AML-193 (cell line): ENCODE results near the gene EMID1.
A peak's percentile ranks its signal among the peaks of the same experiment; 100 is the strongest.

Experiments used
- DNase-seq, 2 experiments: peaks; one replicate each; lab custom pipeline; 2025; lab: John Stamatoyannopoulos, UW

Gene EMID1

DNA sequence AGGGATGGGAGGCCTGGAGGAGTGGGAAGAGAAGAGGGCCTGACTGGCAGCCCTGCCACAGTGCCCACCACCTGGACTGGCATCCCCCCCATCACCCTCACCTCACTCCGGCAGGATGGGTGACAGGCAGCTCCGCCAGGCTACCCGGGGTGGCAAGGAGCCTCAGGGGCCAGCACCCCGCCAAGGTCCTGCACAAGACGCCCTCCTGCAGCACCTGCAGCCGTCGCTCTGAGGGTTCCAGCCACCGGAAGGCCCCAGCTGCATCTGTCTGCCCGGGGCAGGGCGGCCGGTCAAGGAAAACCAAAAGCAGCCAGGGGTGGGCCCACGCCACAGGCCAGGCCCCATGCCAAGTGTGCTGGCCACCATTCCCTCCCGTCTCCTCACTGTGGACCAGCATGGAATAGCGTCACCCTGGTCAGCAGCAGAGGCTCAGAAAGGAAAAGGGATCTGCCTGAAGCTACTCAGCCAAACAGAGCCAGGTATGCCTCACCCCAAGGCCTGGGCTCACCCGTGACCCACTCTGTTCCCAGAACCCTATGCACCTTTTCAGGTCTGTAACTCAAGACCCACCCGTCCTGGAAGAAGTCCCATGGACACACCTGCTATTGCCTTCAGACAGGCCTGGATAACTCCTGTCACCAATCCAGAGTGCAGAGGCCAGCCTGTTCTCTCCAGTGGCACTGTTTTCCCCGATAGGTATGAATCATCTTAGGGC, 55.1 kb downstream of the EMID1 start:
- no peak for DNase-seq

- no peak for DNase-seq
Observed at GRCh38 chr22:29263791-29264276, 58.1 kb downstream of the EMID1 start.

DNA sequence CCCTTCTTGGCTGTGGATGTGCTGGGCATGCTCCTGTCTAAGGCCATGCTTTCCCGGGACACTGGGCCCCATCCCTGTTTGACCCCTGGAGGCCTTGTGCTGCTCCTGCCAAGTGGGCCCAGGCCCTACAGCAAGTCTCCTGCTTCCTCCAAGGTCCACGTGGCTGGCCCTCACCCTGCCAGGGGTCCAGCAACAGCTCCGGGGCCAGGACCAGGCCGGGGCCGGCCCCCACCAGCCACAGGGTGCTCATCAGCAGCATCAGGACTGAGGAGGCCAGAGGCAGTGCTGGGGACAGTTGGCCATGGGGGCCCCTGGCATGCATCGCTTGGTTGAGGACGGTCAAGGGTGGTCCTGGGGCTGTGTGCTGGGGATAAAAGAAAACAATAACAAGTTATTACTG, 59.6 kb downstream of the EMID1 start:
- no peak for DNase-seq

GRCh38 chr22:29265929-29266328, 60.2 kb downstream of the EMID1 start:
- DNase-seq: no peak

GRCh38 chr22:29266564-29267461, 61.1 kb downstream of the EMID1 start:
- DNase-seq: no peak

DNA sequence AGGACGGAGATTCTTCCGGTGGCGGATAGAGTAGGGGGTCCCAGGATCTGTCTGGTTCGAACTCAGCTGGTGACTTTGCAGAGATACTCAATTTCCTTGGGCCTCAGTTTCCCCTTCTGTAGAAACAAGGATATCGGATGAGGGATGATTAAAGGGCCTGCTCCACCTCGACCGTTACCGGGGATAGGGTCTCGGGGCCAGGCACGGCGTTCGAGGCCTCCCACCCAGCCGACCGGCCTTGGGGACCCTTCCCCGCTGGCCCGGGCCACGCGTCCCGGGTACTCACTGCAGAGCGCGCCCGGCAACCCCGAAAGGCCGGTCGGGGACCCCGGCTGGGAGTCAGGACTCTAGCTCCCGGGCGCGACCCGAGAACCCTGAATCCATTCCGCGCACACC, 61.8 kb downstream of the EMID1 start:
- DNase-seq: no peak

DNA sequence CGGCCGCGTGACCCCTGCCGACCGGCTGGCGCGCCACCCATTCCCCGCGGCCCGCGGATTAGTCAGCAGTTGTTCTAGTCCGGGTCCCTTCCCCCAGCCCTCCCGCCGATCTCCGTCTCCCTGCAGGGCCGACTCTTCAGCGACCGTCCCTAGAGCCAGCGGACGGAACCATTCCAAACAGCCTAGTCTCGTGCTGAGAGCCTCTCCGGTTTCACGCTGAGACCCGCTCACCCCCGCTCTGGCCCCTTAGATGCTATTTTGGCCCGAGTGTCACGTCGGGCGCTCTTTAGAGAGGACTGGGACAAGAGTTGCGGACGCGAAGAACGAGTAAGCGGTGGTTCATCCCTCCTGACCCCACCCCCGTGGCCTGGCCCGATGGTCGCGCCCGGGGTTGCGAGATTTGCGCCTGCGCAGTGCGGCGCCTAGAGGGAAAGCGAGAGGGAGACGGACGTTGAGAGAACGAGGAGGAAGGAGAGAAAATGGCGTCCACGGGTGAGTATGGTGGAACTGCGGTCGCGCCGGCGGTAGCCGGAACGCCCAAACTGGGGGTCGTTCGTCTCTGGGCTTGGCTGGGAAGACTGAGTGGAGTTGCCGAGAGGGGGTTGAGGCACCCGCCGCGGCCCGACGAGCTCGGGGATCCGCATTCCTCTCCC, 62.3 kb downstream of the EMID1 start, which contains the start of the genes EWSR1 and RHBDD3:
EWSR1 (plus strand) TSS at position 411 of the 653 bp plus-strand sequence; CDS start at position 480, 69 bp downstream.
RHBDD3 (minus strand) TSS at position 124 of the 653 bp plus-strand sequence. CDS start 2,355 bp downstream, outside the sequence.
- DNase-seq: peak; percentile 86 to 88

DNA sequence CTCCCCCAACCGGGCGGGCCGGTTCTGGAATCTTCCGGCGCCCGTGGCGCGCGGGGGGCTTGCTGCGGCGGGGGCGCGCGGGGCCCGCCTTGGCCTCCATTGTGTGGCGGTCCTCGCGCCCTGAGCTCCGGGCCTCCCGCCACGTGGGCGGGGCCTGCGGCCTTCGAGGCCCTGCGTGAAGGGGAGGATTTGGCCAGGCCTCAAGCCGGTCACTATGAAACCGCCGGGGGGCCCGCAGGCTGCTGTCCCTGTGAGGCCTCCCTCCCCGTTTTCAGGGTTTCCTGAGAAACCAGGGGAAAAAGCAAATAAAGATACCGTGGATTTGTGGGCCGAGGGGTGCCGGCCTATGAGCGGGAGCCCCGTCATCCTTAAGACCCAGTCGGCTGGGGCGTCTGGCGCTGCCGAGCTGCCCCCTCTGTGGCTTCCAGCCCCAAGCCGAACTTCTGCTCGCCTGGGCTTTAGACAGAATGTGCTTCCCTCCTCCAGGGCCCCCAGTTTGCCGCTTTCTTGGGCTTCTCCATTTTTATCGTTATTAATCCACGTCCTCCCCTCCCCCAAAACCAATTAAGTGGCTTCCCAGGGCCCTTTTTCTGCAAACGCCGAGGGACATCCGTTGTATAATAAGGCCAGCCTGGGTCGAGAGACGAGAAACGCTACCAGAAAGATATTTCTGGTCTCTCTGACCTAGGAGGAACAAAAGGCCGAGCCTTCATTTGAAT, 63.0 kb downstream of the EMID1 start:
- peak in 1 of 2 experiments; percentile 9 for DNase-seq

GRCh38 chr22:29269230-29269604, 63.5 kb downstream of the EMID1 start:
- no peak for DNase-seq

GRCh38 chr22:29269731-29270474, 64.2 kb downstream of the EMID1 start:
- DNase-seq: no peak

DNA sequence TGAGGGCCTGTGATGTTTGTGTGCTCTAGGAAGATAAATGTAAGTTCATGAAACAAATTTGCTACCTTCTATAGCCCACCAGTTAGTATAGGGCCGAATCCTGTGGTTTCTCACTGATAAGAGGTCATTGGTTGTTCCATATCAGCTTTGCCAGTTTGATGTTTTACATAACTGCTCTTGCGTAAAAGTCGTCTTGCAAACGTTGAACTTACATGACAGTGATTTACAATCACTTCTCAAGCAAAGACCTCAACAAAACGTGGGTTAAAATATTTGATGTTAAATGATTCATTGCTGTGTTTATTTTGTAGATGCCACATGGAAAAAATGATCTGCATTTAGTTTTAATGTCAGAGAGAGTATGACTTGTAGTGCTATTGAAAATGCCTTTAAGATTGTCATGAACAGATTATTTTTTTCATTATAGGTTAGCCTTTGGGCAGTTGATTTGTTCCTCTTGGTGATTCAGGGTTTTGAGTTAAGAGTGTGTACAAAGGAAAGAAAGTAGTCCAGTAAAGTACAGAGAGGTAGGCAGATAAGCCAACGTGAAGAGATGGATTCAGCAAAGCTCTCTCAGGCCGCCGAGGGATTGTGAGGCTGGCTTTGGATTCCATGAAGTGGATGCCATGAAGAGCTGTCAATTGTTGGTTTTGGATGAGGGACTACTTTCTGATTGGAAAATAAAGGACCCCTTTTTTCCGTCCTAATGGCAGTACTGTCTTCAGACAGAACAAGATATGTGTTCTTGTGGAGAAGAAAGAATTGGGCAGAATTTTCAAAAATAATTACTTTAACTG, 65.0 kb downstream of the EMID1 start:
- DNase-seq: peak in 1 of 2 experiments; percentile 14

DNA sequence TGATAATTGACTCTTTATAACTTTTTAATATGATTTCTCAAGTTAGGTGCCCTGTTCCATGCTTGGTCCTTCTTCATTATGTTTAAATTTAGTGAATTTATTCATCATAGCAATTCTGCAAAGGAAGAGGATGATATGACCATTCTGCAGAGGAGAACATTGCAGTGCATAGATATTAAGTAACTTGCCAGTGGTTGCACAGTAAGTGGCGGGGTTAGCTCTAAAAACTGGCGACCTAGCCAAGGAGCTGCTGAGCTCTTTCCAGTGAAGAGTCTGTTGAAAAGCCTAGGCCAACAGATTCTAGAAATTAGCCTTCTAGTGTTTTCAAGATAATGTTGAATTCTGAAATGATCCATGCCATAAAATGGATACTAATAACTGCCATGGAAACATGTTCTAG, 66.9 kb downstream of the EMID1 start:
- DNase-seq: no peak

DNA sequence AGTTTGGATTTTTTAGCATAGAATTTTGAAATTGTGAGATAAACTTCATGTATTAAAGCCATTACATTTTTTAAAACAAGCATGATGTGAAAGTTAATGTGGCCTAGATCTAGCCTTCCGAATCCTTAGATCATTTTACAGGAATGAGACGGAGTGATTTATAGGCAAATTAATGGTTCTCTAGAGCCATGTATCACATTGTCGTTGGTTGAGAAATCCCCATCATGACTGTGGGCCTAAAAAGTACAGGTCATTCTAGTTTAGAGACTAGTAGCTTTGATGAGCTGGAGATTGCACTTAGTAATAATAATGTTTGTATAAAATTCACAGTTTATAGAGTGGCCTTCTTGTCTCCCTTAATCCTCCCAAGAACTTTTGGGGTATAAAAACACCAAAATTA, 69.5 kb downstream of the EMID1 start:
- DNase-seq: no peak

DNA sequence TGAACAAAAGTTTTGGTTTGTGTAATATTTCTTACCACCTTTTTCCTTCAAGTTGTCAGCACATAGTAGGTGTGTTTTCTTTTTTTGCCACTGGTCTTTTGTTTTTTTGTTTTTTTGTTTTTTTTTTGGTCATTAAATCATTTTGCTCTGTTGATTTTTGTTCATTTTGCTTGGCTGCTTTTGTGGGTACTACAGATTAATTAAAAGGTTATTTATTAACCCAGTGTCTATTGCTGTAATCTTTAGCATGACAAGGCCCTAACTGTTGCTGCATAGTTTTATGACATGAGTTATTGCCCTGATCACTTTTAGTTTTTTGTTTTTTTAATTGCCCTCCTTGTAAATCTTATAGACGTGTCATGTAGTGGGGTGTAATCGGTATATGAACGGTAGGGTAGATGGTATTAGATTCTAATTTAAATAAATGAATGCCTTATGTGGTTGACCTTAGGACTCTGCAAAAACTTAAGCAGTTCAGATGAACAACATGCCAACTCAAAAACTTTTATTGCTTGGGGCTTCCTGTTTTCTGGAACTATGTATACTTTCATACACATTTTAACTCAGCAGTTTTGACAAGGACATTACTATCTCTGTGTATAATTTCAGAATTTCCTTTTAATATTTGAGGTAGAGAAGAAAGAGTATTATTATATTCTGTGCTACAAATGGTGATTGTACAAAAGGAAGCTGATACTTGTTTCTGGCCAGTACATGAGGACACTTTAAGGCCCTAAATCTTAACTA, 70.3 kb downstream of the EMID1 start:
- DNase-seq: no peak

DNA sequence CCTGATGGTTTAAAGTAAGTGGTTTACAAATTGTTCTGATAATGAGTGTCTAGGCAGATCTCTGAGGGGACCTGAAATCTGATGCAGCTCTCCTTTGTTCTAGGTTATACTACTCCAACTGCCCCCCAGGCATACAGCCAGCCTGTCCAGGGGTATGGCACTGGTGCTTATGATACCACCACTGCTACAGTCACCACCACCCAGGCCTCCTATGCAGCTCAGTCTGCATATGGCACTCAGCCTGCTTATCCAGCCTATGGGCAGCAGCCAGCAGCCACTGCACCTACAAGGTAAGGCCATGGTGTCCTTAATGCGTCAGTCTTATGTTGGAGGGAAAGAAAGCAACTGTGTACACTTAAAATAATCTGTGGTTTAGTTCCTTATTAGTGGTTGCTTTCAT, 72.2 kb downstream of the EMID1 start:
- DNase-seq: no peak

- DNase-seq: no peak
Observed at GRCh38 chr22:29284196-29284595, 78.5 kb downstream of the EMID1 start.

DNA sequence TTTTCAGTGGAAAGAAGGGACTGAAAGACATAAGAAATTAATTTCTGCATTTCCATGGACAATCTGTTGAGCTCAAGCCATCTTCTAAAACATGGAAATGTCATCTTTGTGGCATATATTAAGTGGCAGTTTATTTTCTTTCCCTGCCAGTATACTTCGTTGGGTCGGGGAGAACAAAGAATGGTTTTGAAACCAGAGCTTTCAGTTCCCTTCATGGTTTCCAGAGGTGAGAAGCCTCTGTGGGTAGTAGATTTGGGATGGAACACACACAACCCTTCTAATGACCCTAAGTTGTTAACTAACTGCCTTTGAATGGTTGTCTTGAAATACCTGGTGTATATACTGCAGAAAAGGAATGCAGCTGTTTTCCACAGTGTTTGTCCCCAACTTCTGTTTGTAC, 83.1 kb downstream of the EMID1 start:
- DNase-seq: no peak

DNA sequence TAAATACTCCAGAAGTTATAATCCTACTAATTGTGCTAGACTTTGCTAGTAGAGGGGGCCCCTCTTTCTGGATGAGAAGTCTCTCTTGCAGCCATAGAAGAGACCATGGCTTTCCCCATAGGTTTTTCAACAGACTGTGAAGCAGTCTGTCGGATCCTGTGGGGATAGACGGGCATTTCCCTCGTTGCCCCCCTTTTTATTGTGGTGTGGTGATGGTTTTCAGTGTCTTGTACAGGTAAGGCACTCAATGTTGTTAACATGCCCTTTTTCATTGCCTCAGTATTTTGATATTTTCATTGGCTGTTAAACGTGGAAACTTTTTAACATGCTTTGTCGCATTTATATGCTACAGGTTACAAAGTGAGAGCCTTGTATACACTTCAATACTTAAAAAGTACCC, 84.4 kb downstream of the EMID1 start:
- DNase-seq: no peak

DNA sequence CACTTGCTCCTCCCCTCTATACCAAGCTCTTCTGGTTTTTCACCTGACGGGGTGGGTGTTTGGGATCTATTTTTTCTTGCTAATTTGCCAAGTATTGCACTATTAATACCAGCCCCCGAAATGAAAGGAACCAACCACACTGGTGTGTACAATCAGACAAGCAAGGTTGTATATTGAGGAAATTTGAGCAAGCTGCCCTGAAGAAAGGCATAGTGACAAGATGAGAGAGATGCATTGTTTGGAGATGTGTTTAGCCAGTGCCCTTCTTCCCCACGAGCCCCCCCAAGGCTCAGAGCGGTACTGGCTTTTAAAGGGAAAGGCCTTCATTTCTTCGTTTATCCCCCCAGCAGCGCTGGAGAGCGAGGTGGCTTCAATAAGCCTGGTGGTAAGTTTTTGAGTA, 85.5 kb downstream of the EMID1 start:
- no peak for DNase-seq
